A172 (cell line): ENCODE data around the gene FAM43A. TPM values are rescaled to one million over a fixed set of nuclear protein-coding genes. Genes with fewer than 3 reads are reported as not detected.

ENCODE experiments used
- total RNA-seq: library from RNA; depleted of rRNA; stranded (reverse); fragments of >200 nt; shearing (Covaris generic); gene quantifications from 2 replicates; pipeline ENCODE4 v1.2.3, GENCODE V29; 2014; rRNA removed

Gene FAM43A
- total RNA-seq, 1 experiment from 2014 or later: 10.4 TPM

Other genes starting within 250 kb of the FAM43A start
- 223 and 264 TPM in 2 replicates for gene ATP13A3, start 198.9 kb upstream of the FAM43A start, total RNA-seq
- 14.2 and 15.4 TPM in 2 replicates for gene TMEM44, start 52.5 kb upstream of the FAM43A start, total RNA-seq
- gene LSG1, start 13.7 kb upstream of the FAM43A start, total RNA-seq: 55.1 and 72.7 TPM in 2 replicates